Choroid plexus epithelial cell (primary cell): ENCODE results near the gene SCML1.

ENCODE experiments used
- DNase-seq: peaks from one replicate; pipeline ENCODE4 v3.0.0-alpha.2; 2010; ENCODE audit warnings: low read depth
- H3K4me3 ChIP-seq: 2 replicates; pipeline ENCODE4 v1.5.1; 2011; ENCODE audit warnings: low read depth, mild to moderate bottlenecking, control low read depth, low read length, moderate library complexity
- CTCF ChIP-seq: conservative IDR thresholded peaks from 2 replicates; pipeline ENCODE4 v1.5.1; 2011; ENCODE audit warnings: low read depth, mild to moderate bottlenecking, control low read depth, inconsistent platforms, low read length, moderate library complexity

SCML1 gene

DNA sequence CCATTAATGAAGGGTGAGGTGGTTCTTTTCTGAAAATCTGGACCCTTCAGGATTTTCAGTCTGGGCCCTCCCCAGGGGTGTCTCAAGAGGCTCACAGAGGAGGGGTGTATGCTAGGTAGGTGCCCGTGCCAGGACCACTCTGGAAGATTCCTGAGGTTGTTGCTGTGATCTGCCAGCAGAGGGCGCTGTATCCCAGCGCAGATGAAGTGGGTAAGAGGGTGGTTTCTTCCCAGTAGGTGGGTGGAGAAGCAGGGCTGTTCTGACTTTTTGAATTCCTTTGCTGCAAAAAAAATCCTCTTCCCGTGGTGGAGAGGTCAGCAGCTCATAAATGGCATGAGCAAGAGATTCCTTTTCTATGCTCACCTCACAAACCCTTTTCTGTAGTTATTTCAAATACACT, 51.1 kb downstream of the SCML1 start:
- peak; percentile 69 for DNase-seq
- peak; percentile 83 for TF ChIP-seq CTCF
- H3K4me3 ChIP-seq = no peak overlapping the region

GRCh38 chrX:17788956-17789562, 51.8 kb downstream of the SCML1 start:
- H3K4me3 ChIP-seq = no peak overlapping the region
- no peak for DNase-seq
- no peak for TF ChIP-seq CTCF

DNA sequence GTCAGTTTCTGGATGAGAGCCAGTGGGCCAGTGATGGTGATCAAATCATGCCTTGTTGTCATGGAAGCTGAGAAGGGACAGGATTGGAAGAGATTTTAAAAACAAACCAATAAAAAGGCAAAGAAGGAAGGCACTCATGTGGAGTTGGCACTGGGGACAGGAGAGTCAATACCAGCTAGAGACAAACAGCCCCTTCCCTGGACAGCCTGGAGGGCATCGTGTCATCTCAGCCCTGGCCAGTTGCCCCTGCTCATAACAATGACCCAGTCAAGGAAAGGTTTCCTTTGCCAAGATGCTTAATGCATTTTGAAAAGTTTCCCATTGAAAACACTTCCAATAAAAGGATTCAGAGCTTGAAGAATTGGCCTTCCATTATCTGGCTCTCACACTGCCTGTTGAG, 55.5 kb downstream of the SCML1 start:
- DNase-seq = no peak
- H3K4me3 ChIP-seq = no peak overlapping the region
- TF ChIP-seq CTCF = no peak

DNA sequence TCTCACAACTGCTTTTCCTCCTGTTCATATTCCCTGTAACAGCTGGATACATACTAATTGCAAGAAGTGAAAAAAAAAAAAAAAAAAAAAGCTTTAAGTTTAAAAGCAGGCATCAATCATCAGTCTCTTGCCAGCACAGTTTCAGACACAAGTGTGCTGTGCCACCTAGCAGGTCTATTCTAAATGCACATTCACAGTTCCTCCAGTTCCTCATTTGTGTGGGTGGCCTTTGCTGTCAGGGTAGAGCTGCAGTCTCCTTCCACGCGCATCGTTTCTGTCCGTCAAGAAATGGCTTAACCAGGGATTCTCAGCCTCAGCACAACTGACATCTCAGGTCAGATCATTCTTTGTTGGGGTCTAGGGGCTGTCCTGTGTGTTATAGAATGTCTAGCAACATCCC, 61.6 kb downstream of the SCML1 start:
- no peak for DNase-seq
- TF ChIP-seq CTCF = no peak
- H3K4me3 ChIP-seq = no peak overlapping the region

DNA sequence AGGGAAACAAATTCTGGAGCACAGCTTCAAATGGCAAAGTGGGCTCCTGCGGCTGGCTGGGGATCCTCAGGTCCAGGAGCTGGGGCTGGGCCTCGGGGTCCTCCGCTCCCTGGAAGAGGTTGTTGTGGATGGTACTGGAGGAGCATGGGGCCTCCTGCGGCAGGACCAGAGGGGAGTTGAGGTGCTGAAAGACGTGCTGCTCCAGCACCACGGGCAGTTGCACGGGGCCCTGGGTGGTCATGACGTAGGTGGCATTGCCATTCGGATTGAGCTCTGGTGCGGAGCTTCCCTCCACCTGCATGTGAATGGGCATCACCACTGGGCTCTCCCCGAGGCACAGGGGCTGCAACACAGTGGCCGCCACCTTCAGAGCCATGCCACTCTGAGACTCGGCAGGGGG, 64.1 kb downstream of the SCML1 start:
- DNase-seq = no peak
- no peak overlapping the region for H3K4me3 ChIP-seq
- TF ChIP-seq CTCF = no peak

- TF ChIP-seq CTCF = no peak
Measured at GRCh38 chrX:17802756-17803155, 65.5 kb downstream of the SCML1 start.

DNA sequence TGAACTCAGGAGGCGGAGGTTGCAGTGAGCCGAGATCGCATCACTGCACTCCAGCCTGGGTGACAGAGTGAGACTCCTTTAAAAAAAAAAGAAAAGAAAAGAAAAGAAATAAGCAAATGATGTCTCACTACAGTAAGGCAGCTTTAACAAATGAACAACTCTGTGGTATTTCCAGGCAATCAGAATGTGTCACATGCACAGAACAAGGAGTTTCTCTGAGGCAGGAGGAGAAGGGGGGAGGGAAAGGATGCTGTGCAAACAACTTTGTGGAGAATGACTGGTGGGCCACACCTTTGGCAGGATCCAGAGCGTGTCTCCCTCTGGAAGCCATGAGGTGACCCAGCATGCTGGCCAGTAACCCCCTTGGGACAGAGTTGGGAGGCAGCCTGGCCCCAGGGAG, 66.2 kb downstream of the SCML1 start:
- H3K4me3 ChIP-seq = no peak overlapping the region
- no peak for TF ChIP-seq CTCF
- DNase-seq = no peak

More at GRCh38 chrX:17802756-17803155, 65.5 kb downstream of the SCML1 start:
- no peak for DNase-seq
- no peak overlapping the region for H3K4me3 ChIP-seq
